ENCODE results near the gene OAS1.

OAS1 gene

DNA sequence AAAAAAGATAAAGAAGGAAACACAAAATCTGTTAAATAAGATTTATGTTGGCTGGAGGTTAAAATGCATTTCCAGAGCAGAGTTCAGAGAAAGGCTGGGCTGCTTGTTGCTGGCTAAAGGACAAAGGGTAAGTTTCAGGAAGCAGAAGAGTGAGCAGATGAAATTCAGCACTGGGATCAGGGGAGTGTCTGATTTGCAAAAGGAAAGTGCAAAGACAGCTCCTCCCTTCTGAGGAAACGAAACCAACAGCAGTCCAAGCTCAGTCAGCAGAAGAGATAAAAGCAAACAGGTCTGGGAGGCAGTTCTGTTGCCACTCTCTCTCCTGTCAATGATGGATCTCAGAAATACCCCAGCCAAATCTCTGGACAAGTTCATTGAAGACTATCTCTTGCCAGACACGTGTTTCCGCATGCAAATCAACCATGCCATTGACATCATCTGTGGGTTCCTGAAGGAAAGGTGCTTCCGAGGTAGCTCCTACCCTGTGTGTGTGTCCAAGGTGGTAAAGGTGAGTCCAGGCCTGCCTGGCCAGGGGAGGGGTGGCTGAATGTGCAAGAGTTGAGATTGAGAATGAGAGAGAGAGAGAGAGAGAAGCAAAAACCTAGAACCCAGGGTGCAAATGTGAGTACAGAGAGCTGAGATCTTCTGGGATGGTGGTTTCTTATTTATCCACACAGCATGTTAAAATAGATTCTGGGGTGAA lies at the start of gene OAS1:
Gene OAS1, plus strand, starts transcription at position 251 of the 703 bp plus-strand sequence. Its CDS starts 78 bp downstream, at position 329.
- no peak for DNase-seq

DNA sequence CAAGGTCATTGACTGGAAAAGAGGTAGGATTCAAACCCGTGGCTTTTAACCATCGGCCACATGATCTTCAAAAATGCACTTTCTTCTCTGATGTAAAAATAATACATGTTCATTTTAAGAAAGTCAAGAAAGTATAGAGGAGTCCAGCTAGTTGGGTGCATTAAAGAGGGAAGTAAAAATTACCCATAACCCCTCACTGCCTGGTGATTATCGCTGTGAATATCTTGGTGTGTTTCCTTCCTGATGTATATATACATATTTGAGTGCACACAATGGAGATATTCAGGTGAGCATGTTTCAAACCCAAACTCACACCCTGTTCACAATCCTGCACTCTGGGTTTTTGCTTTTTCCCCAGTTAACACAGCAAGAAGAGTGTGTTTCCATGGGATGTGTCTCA lies 47.5 kb upstream of the OAS1 start:
- DNase-seq, result no peak

DNA sequence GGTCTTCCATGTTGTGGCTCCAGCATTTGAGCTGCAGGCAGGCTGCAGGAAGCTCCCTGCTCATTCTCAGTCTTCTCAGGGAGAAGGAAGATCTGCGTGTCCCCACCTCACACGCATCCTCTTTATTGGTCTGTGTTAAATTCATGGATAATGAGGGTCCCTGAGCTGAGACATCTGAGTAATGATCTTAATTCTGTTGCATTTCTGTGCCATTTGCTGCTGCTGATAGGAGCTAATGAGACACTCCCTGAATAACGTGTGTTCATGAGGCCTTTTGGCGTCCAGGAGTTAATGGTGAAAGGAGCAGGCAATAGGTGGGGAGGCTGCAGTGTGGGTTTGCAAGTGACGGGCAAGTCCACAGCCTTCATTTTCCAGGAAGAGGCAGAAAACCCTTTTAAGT lies 46.6 kb upstream of the OAS1 start:
- no peak for DNase-seq

DNA sequence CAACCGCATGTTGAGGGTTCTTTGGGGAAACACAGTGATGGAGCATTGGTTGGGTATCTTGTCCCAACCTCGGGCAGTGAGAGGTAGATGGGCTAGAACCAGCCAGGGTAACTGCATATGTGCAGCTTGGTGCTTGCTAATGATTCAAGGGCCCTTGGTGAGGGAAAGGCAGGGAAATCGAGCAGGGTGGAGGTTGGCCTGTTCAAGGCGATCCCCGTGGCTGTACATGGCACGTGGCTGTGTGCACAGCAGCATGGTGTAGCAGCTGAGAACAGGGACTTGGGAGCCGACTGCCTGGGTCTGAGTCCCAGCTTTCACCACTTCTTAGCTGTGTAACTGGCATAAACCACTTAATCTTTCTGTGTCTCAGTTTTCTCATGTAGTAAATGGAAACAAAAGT lies 45.5 kb upstream of the OAS1 start:
- DNase-seq, result no peak

DNA sequence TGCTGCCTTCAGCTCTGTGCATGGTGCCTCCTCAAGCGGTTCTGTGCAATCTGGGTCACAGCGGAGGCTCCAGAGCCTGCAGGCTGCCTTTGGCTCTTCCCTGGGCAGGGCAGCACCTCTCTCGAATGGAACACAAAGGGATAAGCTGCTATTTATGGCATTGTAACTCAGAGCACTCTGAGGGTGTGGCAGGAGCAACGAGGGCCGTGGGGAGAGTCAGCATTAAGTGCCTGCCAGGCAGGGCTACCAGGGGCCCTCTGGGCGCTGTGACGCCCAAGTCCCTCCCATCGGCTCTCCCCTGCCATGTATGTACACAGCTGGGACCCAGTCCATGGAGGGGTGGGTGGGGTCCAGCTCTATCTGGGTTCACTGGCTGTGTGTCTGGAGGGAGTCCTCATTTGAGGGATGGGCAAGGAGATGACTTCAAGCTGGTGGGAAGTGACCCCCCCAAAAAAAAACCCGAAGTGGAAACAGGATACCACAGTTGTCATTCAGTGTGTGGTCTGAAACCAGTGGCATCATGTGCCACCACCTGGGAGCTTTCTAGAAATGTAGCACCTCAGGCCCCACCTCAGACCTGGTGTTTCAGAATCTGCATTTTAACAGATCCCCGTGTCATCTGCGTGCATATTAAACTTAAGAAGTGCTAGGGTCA lies 44.0 kb upstream of the OAS1 start:
- DNase-seq, result no peak

DNA sequence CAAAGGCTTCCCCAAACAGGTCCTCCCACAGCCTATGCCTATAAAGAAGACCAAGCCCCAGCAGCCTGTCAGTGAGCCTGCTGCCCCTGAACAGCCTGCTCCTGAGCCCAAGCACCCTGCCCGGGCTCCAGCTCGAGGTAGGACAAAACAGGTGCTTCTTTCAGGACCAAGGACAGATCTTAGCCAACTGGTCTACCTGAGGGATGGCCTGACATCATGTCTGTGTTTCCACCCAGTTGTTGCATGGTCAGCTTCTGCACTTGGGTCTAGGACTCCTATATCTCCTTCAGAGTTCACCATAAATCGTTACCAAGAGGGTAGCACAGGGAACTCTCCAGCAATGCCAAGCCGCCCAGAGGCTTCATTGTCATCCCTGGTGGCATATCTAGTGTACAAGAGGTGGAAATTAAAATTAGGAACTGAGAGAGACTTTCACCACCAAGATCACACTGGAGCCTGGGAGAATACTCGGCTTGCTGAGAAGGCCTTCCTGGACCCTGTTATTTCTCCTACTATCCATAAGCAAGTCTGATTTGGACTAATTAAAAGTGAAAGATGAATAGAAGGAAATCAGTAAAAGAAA lies 38.2 kb upstream of the OAS1 start:
- no peak for DNase-seq

DNA sequence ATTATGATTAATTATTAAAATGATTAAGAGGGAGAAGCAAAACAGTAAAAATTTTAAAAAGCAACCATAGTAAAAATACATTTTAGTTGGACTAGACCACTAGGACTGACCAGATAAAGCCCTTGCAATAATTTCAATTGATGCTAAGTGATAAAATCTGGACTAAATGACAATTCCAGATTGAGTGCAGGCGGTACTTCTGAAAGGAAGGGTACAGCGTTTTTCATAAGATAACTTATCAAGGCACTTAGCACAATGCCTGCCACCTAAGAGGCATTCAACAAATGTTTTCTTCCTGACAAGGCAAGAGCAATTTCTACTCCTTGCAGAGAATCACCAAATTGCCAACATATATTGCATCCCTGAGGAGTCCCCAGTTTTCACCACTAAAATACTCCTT lies 37.7 kb upstream of the OAS1 start:
- DNase-seq, result no peak

DNA sequence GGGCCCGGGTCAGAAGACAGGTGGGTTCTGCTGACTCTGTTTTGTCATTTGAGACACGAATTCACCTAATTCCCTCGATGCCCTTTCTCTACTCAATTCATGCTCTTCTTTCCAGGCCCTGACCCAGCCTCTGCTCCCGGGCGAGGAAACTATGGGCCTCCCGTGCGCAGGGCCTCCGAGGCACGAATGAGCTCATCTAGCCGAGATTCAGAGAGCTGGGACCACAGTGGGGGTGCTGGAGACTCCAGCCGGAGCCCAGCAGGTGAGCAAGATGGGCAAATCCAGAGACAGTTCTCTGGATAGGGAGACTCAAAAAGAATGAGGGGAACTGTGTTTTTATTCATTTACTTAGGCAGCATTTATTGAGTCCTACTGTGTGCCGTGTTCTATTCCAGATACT lies 37.0 kb upstream of the OAS1 start:
- no peak for DNase-seq

DNA sequence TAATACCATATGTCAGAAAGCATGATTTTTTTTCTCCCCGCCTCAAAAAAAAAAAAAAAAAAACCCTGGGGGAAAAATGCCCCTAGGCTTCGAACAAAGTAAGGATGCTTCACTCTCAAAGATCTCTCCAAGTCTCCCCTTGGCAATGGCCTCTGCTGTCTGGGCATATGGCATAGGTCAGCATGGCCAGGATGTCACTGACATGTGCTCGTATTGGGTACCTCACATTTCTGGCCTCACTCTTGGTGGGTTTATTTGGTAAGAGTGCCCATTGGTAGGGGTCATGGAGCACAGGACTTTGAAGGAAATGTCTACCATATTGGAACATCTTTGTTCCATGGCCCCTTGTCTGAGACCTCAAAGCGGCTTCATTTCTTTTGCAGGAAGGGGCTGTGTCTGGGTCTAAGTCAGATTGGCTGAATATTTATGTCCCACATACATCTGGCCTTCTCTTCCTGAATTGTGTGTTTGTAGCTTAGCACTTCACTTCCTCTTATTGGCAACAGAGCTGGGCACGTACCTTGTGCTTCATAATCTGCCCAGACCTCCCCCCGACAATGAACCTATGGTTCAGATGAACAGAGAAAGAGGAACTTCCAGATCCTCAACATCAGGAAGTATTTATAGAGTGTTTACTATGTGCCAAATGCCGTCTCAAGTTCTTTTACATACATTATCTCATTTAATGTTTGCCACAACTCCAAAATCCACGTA lies 36.3 kb upstream of the OAS1 start:
- DNase-seq, result no peak

DNA sequence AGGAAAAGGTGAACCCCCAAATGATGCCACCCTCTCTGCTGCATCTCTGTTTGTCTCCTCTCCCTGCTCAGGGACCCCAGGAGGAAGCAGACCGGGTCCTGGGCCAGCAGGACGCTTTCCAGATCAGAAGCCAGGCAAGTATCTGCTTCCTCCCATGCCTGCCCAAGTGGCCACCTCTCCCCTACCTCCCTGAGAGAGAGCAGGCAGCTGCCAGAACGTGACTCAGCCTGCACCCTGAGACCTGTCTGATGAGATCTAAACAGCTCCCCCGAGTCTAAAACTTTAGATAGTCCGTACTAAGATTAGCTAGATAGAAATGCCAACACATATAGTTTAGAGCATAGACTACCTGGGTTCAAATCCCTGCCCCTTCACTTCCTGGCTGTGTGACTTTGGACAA lies 31.2 kb upstream of the OAS1 start:
- DNase-seq, result no peak

DNA sequence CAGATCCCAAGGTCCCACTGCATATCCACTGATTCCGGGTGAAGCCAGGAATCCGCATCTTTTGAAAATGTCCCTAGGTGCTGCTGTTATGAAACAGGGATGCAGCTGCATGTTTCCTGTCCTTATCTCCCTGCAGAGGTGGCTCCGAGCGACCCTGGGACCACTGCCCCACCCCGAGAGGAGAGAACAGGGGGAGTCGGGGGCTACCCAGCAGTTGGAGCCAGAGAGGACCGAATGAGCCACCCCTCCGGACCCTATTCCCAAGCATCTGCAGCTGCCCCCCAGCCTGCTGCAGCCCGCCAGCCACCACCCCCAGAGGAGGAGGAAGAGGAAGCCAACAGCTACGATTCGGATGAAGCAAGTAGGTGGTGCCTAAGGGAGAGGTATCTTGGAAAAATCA lies 30.3 kb upstream of the OAS1 start:
- DNase-seq, result no peak

DNA sequence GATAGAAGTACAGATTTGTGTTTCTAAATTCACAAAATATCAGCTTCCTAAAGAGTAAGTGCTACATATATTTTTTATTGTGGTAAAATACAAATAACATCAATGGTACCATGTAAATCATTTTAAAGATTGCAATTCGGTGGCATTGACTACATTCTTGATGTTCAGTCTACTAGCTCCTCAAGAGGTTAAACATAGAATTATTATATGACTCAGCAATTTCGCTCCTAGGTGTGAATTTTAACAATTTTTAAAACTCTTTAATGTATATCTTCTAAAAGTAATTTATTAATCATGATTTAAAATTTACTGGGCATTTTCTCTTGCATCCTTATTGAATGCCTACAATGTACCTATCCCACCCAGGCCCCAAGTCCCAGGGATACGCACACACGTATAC lies 29.8 kb upstream of the OAS1 start:
- DNase-seq, result no peak

DNA sequence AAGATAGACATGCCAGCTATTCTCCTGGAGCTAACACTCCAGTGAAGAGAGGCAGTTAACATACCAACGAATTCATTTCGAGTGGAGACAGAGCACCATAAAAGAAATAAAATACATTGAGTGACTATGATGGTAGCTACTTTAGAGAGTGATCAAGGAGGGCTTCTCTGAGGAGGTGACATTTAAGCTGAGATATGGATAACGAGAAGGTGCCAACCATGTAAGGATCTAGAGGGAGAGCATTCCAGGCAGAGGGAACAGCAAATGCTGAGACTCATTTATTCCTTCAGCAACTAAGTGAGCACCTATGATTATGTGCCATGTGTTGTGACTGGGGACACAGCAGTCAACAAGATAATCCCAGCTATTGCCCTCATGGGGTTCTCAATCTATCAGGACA lies 28.3 kb upstream of the OAS1 start:
- no peak for DNase-seq

DNA sequence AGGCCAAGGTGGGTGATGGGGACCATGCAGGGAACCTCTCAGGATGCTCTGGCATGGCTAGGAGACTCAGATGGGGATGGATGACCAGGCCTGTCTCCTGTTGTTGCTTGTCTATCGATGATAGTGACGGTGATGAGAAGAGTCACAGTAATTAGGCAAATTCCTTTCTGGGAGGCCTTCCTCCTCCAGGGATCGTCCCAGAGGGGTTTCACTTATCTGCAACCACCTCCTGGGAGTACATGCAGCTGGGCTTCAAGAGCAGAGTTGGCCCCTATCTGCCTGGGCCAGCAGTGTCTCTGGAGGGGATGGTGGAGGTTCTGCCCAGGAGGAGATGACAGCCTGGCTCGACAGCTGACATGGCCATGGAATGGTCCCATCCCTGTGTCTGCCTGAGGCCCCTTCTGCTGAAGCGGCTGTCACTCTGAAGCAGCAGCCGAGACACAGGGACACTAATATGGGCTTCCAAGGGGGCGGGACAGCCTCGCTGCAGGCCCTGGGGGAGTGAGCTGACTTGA lies 27.5 kb upstream of the OAS1 start:
- no peak for DNase-seq

DNA sequence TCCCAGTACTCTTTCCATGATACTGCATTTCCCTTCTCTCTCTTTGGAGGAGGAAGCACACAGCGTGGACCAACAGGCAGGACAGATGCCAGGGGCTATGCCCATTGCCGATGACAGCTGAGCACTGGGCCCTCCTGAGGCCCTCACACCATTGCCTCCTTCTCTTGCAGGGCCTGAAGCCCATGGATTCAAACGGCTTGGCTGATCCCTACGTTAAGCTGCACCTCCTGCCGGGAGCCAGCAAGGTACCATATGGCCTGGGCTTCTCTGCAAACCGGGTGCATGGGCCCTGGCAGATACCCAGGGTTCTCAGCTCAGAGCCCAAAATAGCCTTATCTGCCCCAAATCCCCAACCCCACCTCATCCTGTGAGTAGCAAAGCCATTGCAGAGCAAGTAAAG lies 25.2 kb upstream of the OAS1 start:
- DNase-seq, result no peak

DNA sequence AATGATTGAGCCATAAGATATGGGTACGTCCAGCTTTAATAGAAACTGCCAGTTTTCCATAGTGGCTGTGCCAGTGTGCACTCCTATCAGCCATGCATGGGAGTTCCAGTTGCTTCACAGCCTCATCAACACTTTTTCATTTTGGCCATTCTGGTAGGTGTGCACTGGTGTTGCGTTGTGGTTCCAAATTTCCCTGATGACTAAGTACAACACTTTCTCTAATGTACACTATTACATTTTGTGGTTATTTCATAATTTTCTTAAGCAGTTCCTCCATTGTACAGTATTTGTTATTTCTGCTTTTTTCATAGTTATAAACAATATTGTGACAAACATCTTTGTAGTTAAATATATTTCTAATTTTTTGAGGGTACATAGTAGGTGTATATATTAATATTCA lies 21.5 kb upstream of the OAS1 start:
- DNase-seq, result no peak

DNA sequence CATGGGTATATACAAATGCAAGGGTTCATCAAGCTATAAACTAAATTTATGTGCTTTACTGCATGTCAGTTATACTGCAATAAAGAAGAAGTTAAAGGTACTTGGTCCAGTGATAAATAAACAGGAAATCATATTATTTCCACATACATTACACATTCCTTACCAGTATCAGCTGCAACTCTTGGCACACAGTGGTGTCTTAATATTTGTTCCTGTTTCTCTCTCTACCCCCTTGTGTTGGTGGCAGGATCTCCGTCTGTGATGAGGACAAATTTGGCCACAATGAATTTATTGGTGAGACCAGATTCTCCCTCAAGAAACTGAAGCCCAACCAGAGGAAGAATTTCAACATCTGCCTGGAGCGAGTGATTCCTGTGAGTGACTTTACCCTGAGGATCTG lies 19.2 kb upstream of the OAS1 start:
- DNase-seq, result no peak

DNA sequence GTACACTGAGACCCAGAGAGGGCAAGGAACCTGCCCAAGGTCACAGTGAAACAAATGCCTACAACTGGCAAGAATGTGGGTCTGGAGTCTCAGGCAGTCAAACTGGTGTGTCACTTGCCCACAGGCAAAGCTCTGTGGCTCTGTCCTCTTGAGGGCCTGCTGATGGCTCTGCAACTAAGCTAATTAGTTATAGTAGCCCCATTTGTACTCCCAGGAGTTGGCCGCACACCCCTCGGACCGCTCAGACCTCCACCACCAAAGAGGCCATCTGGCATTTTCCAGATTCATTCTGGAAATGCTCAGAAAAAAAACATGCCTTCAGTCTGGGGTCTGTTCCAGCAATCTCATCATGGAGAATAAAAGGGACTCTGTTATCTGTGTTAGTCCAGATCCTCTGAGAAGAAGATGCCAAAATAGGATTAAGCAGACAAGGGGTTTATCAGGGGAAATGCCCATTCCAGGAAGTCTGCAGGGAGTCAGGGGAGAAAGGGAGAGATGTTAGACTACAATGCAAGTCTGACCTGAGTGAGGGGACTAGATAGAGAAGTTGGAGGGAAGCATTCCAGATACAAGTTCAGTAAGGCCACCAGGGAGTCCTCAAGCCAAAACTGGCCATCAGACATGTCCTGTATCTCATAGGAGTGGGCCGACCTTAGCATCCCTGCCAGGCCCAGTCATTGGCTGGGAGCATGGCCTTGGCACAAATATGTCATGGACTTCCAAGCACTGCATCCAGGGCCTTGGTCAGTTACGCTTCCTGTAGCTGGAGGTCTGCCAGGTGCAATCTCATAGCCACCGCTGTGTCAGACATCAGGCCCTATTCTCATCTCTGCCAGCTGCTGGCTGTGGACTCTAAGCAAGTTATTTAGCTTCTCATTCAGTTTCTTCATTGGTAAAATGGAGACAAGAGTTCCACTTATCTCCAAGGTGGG lies 15.4 kb upstream of the OAS1 start:
- no peak for DNase-seq

DNA sequence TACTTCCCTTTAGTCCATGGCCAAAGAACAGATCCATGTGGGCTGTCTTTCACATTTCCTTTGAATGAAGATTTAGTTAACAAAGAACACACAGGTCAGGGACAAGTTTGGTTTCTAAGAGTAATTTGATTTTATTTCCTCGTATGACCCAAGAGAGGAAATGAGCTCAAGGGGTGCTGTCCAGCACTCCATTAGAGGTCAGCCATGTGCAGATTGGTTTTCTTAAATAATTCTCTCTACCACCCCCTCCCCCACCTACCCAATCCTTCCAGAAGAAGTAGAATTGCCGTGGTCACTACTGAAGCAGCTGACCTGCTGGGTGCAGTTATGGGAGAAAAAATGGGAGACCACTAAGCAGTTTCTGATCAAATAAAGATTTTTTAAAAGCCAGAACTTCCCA lies 13.9 kb upstream of the OAS1 start:
- no peak for DNase-seq

DNA sequence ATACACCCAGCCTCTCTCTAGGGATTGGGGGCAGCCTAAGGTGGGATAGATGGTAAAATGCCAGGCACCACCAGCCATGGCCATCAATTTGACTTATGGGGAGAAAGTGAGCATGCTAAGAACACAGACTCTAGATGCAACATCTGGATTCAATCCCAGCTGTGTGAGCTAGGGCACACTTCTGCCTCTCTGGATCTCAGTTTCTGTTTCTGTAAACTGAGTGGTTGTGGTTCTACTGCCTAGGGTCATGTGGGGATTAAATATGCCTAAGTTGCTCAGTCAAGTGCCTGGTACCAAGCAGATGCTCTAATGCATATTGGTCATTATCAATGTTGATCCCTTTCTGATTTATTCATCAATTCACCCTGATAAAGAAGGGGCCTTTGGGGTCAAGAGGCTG lies 12.6 kb upstream of the OAS1 start:
- DNase-seq, result no peak

DNA sequence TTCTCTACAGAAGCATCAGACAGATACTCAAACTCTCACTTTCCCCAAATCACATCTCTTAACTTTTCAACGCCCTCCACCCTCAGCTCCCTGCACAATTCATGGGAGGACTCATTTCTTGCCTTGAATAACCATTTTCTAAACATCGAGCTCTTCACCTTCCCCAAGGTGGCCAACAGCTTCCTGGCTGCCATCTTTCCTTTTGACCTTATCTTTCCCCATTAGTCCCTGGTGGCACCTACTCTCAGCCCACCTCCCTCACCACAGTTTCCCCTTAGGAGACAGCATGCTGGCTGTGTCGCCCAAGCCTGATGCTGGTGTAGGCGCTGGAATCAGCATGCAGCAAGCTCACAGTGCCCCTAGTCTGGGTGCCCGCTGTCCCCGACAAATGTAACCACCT lies 8.4 kb upstream of the OAS1 start:
- no peak for DNase-seq

DNA sequence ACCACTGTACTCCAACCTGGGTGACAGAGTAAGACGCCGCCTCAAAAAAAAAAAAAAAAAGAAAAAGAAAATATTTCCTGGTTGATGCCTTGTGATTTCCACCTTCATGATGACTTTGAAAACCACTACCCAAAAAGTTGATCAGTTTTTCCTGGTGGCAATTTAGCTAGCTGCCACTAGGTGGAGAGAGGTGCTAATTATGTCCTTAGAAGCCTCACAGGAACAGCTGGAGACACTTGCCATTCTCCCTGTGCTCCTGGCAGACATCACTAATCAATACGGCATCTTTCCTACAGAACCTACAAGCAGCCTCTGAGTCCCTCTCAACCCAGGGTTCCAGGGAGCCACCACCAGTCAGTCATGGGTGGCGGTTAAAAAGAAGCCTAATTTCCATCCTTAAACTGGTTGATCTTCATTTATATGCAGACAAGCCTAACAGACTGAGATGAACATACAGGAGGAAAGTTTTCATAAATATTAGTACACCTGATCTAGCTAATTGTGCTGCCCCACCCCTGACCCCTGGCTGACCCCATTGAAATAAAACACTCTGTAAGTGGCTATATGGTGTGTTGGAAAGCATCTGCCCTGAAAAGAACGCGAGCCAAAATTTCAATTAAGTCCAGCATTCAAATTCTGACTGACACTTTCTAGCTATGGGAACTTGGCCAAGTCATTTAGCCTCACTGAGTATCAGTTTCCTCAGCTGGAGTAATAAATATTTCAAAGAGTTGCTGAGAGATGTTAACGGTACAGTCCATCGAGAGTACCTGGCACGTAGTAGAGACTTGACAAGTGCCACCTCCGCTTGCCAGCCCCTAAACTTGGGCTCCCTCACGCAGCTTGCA lies 6.2 kb upstream of the OAS1 start:
- DNase-seq, result peak; percentile 54
